H1 (cell line): Measurements from ENCODE around the gene ITGB2. TPM values are rescaled to one million over a fixed set of nuclear protein-coding genes. Genes with fewer than 3 reads are reported as not detected.

ENCODE experiments used
- CTCF ChIA-PET: fragments of 300-600 bp; sonication (Branson Sonifier 250); formaldehyde crosslinking; loops from one replicate; lab custom pipeline; 2021; ENCODE audit not compliant: partially characterized antibody; lab: Charles Lee
- POLR2A ChIA-PET: fragments of 300-600 bp; sonication (Branson Sonifier 250); formaldehyde crosslinking; loops from one replicate; lab custom pipeline; 2021; ENCODE audit warnings: inconsistent platforms; ENCODE audit not compliant: partially characterized antibody; lab: Charles Lee
- DNase-seq, 2 experiments: peaks; one replicate each; pipeline versions ENCODE4 v3.0.0 to v3.0.0-alpha.2; 2010 to 2022; ENCODE audit warnings: low spot score in 2 of 2, low read depth in 1 of 2, mixed read lengths in 1 of 2
- FAIRE-seq: peaks from 2 replicates; lab custom pipeline; 2011; peaks lifted over from hg19 to GRCh38; lab: Jason Lieb, UNC
- H2AFZ ChIP-seq: 2 replicates; pipeline ENCODE4 v1.8.1; 2012; ENCODE audit warnings: low read length, inconsistent platforms
- H2AK5ac ChIP-seq: 2 replicates; pipeline ENCODE4 v1.6.1; 2013; ENCODE audit warnings: low read depth, low read length
- H2BK120ac ChIP-seq: replicated peaks from 2 replicates; pipeline ENCODE3; 2013; ENCODE audit warnings: low read depth, low read length, inconsistent platforms
- H2BK12ac ChIP-seq: 2 replicates; pipeline ENCODE4 v1.6.1; 2013; ENCODE audit warnings: low read depth, low read length
- H2BK15ac ChIP-seq: 2 replicates; pipeline ENCODE4 v1.6.1; 2013; ENCODE audit warnings: low read length
- H2BK20ac ChIP-seq: 2 replicates; pipeline ENCODE4 v1.6.1; 2013; ENCODE audit warnings: low read length
- H2BK5ac ChIP-seq: 2 replicates; pipeline ENCODE4 v1.6.1; 2013; ENCODE audit warnings: low read depth, low read length
- H3K14ac ChIP-seq: 2 replicates; pipeline ENCODE4 v1.6.1; 2013; ENCODE audit warnings: inconsistent platforms; ENCODE audit not compliant: insufficient read length
- H3K18ac ChIP-seq: 2 replicates; pipeline ENCODE4 v1.6.1; 2013; ENCODE audit warnings: low read length; ENCODE audit errors: extremely low read depth
- H3K23ac ChIP-seq: 2 replicates; pipeline ENCODE4 v1.6.1; 2013; ENCODE audit warnings: inconsistent platforms; ENCODE audit not compliant: insufficient read length
- H3K23me2 ChIP-seq: 2 replicates; pipeline ENCODE4 v1.6.1; 2013; ENCODE audit warnings: low read depth, low read length
- H3K27ac ChIP-seq: 2 replicates; pipeline ENCODE4 v1.6.1; 2011; ENCODE audit warnings: low read depth, low read length, inconsistent platforms
- H3K27me3 ChIP-seq, 4 experiments: replicated peaks in 1 of 4; 1 replicate in 1 of 4; 2 replicates in 3 of 4; pipeline versions ENCODE4 v1.6.1 to v1.8.1; 2011 to 2013; ENCODE audit warnings: low read length in 3 of 4, mild to moderate bottlenecking in 3 of 4, inconsistent platforms in 2 of 4, mixed read lengths in 2 of 4, moderate library complexity in 1 of 4; ENCODE audit not compliant: control insufficient read depth in 3 of 4, insufficient read depth in 3 of 4; ENCODE audit errors: extremely low read depth in 1 of 4
- H3K36me3 ChIP-seq, 4 experiments: 2 replicates each; pipeline versions ENCODE4 v1.6.1 to v1.8.1; 2011 to 2013; ENCODE audit warnings: mild to moderate bottlenecking in 4 of 4, low read length in 3 of 4, moderate library complexity in 2 of 4, control low read depth in 1 of 4, inconsistent platforms in 1 of 4; ENCODE audit not compliant: insufficient read depth in 4 of 4, control insufficient read depth in 2 of 4
- H3K4ac ChIP-seq: replicated peaks from 2 replicates; pipeline ENCODE3; 2013; ENCODE audit warnings: low read length, low read depth, mixed read lengths, inconsistent platforms; ENCODE audit not compliant: insufficient read length
- H3K4me1 ChIP-seq, 4 experiments: replicated peaks in 1 of 4; 1 replicate in 1 of 4; 2 replicates in 3 of 4; pipeline versions ENCODE4 v1.6.1 to v1.8.1; 2011 to 2013; ENCODE audit warnings: low read length in 3 of 4, inconsistent platforms in 2 of 4, mixed read lengths in 1 of 4; ENCODE audit not compliant: insufficient read depth in 4 of 4, control insufficient read depth in 3 of 4
- H3K4me2 ChIP-seq, 2 experiments: 2 replicates each; pipeline versions ENCODE4 v1.6.1 to v1.8.1; 2011 to 2013; ENCODE audit warnings: low read depth in 2 of 2, low read length in 2 of 2, control low read depth in 1 of 2, inconsistent platforms in 1 of 2, mild to moderate bottlenecking in 1 of 2; ENCODE audit not compliant: insufficient read depth in 1 of 2
- H3K4me3 ChIP-seq, 4 experiments: fragments of 200-600, 300-600 bp in 1 of 4; sonication (generic), shearing (Covaris generic), sonication (Bioruptor Twin) in 1 of 4; 2 replicates each; pipeline versions ENCODE4 v1.5.1 to v1.8.1; 2011 to 2016; ENCODE audit warnings: low read length in 4 of 4, low read depth in 3 of 4, control low read depth in 2 of 4, inconsistent platforms in 2 of 4, mild to moderate bottlenecking in 2 of 4, mixed read lengths in 1 of 4, moderate library complexity in 1 of 4; ENCODE audit not compliant: insufficient read depth in 2 of 4; ENCODE audit errors: extremely low read depth in 1 of 4
- H3K56ac ChIP-seq: replicated peaks from 2 replicates; pipeline ENCODE3; 2013; ENCODE audit warnings: low read depth, mild to moderate bottlenecking, mixed read lengths, low read length, inconsistent platforms; ENCODE audit not compliant: insufficient read length
- H3K79me1 ChIP-seq: 2 replicates; pipeline ENCODE4 v1.6.1; 2013; ENCODE audit warnings: low read depth, low read length, control low read depth
- H3K79me2 ChIP-seq, 2 experiments: 2 replicates each; pipeline versions ENCODE4 v1.6.1 to v1.8.1; 2012 to 2013; ENCODE audit warnings: low read length in 2 of 2, mild to moderate bottlenecking in 2 of 2, inconsistent platforms in 1 of 2; ENCODE audit not compliant: insufficient read depth in 2 of 2, control insufficient read depth in 1 of 2
- H3K9ac ChIP-seq, 4 experiments: replicated peaks in 1 of 4; 1 replicate in 1 of 4; 2 replicates in 3 of 4; pipeline versions ENCODE4 v1.6.1 to v1.8.1; 2011 to 2013; ENCODE audit warnings: low read depth in 3 of 4, low read length in 3 of 4, control low read depth in 2 of 4, mild to moderate bottlenecking in 2 of 4, moderate library complexity in 2 of 4, inconsistent platforms in 1 of 4; ENCODE audit errors: extremely low read depth in 1 of 4
- H3K9me3 ChIP-seq, 2 experiments: 2 replicates each; pipeline versions ENCODE4 v1.6.1 to v1.8.1; 2012 to 2013; ENCODE audit warnings: mild to moderate bottlenecking in 2 of 2, moderate library complexity in 2 of 2, control low read depth in 1 of 2, inconsistent platforms in 1 of 2, low read depth in 1 of 2, low read length in 1 of 2, mixed read lengths in 1 of 2; ENCODE audit not compliant: insufficient read depth in 2 of 2
- H4K20me1 ChIP-seq, 2 experiments: replicated peaks in 1 of 2; 2 replicates each; pipeline versions ENCODE3 to v1.8.1; 2011 to 2013; ENCODE audit warnings: inconsistent platforms in 2 of 2, low read length in 2 of 2, mild to moderate bottlenecking in 1 of 2; ENCODE audit not compliant: insufficient read depth in 2 of 2, control insufficient read depth in 1 of 2
- H4K5ac ChIP-seq: 2 replicates; pipeline ENCODE4 v1.6.1; 2013; ENCODE audit warnings: low read length, low read depth, mixed read lengths, inconsistent platforms; ENCODE audit not compliant: insufficient read length
- H4K8ac ChIP-seq: 2 replicates; pipeline ENCODE4 v1.8.0; 2013; ENCODE audit warnings: mild to moderate bottlenecking, moderate library complexity, low read length, inconsistent platforms; ENCODE audit not compliant: insufficient read depth; ENCODE audit errors: extremely low read depth
- H4K91ac ChIP-seq: replicated peaks from 2 replicates; pipeline ENCODE3; 2013; ENCODE audit warnings: low read length, mixed read lengths, inconsistent platforms; ENCODE audit not compliant: insufficient read length
- ATF2 ChIP-seq: IDR thresholded peaks from 2 replicates; pipeline ENCODE4 v1.6.1; 2012; ENCODE audit warnings: low read length, inconsistent platforms
- BRCA1 ChIP-seq: IDR thresholded peaks from 2 replicates; pipeline ENCODE4 v1.6.1; 2012; ENCODE audit warnings: low read depth, low read length, improper control_type of control experiment
- CHD1 ChIP-seq: IDR thresholded peaks from 2 replicates; pipeline ENCODE4 v1.6.1; 2012; ENCODE audit warnings: low read depth, low read length, improper control_type of control experiment
- HDAC2 ChIP-seq, 2 experiments: fragments of 300-600 bp in 1 of 2; sonication (generic) in 1 of 2; IDR thresholded peaks; 2 replicates each; pipeline ENCODE4 v1.6.1; 2011 to 2012; ENCODE audit warnings: low read depth in 2 of 2, low read length in 2 of 2, mild to moderate bottlenecking in 2 of 2, moderate library complexity in 2 of 2, borderline replicate concordance in 1 of 2, inconsistent platforms in 1 of 2
- HDAC6 ChIP-seq: IDR thresholded peaks from one replicate; pipeline ENCODE4 v1.7.1; 2012; ENCODE audit warnings: low read depth, mild to moderate bottlenecking, inconsistent platforms, low read length, moderate library complexity
- NANOG ChIP-seq: IDR thresholded peaks from 2 replicates; pipeline ENCODE4 v1.6.1; 2011; ENCODE audit warnings: low read length, low read depth, mild to moderate bottlenecking, inconsistent platforms; ENCODE audit not compliant: insufficient read depth, poor library complexity, severe bottlenecking
- NRF1 ChIP-seq: IDR thresholded peaks from 2 replicates; pipeline ENCODE4 v1.6.1; 2011; ENCODE audit warnings: mild to moderate bottlenecking, low read depth, low read length, improper control_type of control experiment
- PHF8 ChIP-seq: fragments of 200-600 bp; sonication (generic); conservative IDR thresholded peaks from 2 replicates; pipeline ENCODE4 v1.7.1; 2012; ENCODE audit warnings: low read depth, mild to moderate bottlenecking, inconsistent platforms, low read length, moderate library complexity
- RFX5 ChIP-seq: IDR thresholded peaks from 2 replicates; pipeline ENCODE4 v1.6.1; 2011; ENCODE audit warnings: low read depth, low read length, improper control_type of control experiment, borderline replicate concordance
- RXRA ChIP-seq: IDR thresholded peaks from 2 replicates; pipeline ENCODE4 v1.6.1; 2011; ENCODE audit warnings: low read depth, mild to moderate bottlenecking, low read length, moderate library complexity; ENCODE audit not compliant: insufficient read depth
- SIRT6 ChIP-seq: IDR thresholded peaks from one replicate; pipeline ENCODE4 v1.7.1; 2012; ENCODE audit warnings: low read length, inconsistent platforms
- SIX5 ChIP-seq: IDR thresholded peaks from 2 replicates; pipeline ENCODE4 v1.6.1; 2011; ENCODE audit warnings: mild to moderate bottlenecking, low read depth, low read length
- SRF ChIP-seq: IDR thresholded peaks from 2 replicates; pipeline ENCODE4 v1.6.1; 2011; ENCODE audit warnings: mild to moderate bottlenecking, low read depth, low read length, moderate library complexity
- WGBS, 2 experiments: shearing (Covaris generic) in 1 of 2; methylation state at CpG; one replicate each; pipeline versions ENCODE4 v1.1.6 to v1.1.7; 2013 to 2015; ENCODE audit warnings: low lambda C conversion rate in 2 of 2, mixed read lengths in 2 of 2, inconsistent platforms in 1 of 2, low coverage in 1 of 2, missing lambda C conversion rate in 1 of 2; ENCODE audit not compliant: insufficient replicate concordance in 2 of 2, insufficient coverage in 1 of 2, insufficient read length in 1 of 2; ENCODE audit errors: extremely low coverage in 1 of 2, missing lambda C conversion rate in 1 of 2; 5-methylcytosine and 5-hydroxymethylcytosine counted together
- polyA plus RNA-seq, 7 experiments: library from polyadenylated mRNA; depleted of rRNA in 3 of 7; stranded (reverse) in 5 of 7; unstranded in 2 of 7; fragments of >200 nt in 5 of 7; fragments of 200-250 nt in 2 of 7; gene quantifications; 1 replicate in 5 of 7; 2 replicates in 1 of 7; 4 replicates in 1 of 7; pipeline versions ENCODE4 v1.2.1 to v1.2.3, GENCODE V29; 2011 to 2013; ENCODE audit warnings: missing spikeins in 2 of 7, mixed read lengths in 2 of 7
- total RNA-seq: library from RNA; stranded (reverse); fragmentation: NEBNext Ultra II Directional; extraction: Animal tissue kit (Norgen Biotek cat#: 25700); gene quantifications from 2 replicates; pipeline ENCODE4 v1.2.1, GENCODE V29; 2021

Gene ITGB2
- total and polyA plus RNA-seq, 2 of the 8 experiments (the other 6 are each of a cell fraction or from before 2014, with no cell fraction given) = 0.24 to 0.63 TPM

- Histone ChIP-seq H3K27ac (no peak overlapping the region), H4K5ac (no peak overlapping the region), H3K9ac (no peak overlapping the region), H2AK5ac (no peak overlapping the region), H2BK20ac (no peak overlapping the region), H3K27me3 (0 out of 7 replicates have a peak, but pooled peaks cover 0 to 3% (median 0%) of the 10 kb centered on the region in 4 experiments), H3K4ac (no peak overlapping the region), H3K23me2 (no peaks in the 10 kb centered on the region), H3K56ac (no peak overlapping the region), H2BK12ac (no peak overlapping the region), H4K8ac (no peak overlapping the region), H3K79me1 (no peaks in the 10 kb centered on the region), H3K23ac (no peak overlapping the region), H3K18ac (no peak overlapping the region), H2BK5ac (no peak overlapping the region), H3K36me3 (no peaks in the 10 kb centered on the region), H3K79me2 (no peaks in the 10 kb centered on the region), H3K4me3 (no peak overlapping the region), H3K4me2 (no peak overlapping the region), H3K4me1 (no peaks in the 10 kb centered on the region), H2AFZ (no peak overlapping the region), H3K9me3 (no peaks in the 10 kb centered on the region), H4K91ac (no peak overlapping the region), H4K20me1 (no peaks in the 10 kb centered on the region), H2BK15ac (no peak overlapping the region), H3K14ac (no peak overlapping the region), H2BK120ac (no peak overlapping the region)
- POLR2A ChIA-PET = interaction anchor here (1.9 kb wide), 1 partner anchor 9 kb away, joined by 11 read pairs; the partner anchor contains the start of gene PTTG1IP
- 90% methylated on average over 10 of the region's 11 CpGs; no CpG with 5 or more reads in 1 of the 2 experiments for WGBS, 2 experiments
- DNase-seq (no peak), FAIRE-seq (no peak)
- CTCF ChIA-PET = interaction anchor here (1.2 to 4.4 kb wide), 4 partner anchors 10 to 67 kb away, joined by 3 to 43 read pairs (median 4); no protein-coding TSS in a partner anchor
- TF ChIP-seq HDAC2 (IDR thresholded peaks at IDR 0.05; ENCODE audit: borderline replicate concordance in 1 of 2, low read depth in 2 of 2, low read length in 2 of 2) (no peak), NRF1 (no peak), CHD1 (no peak), SRF (no peak), HDAC6 (no peak), SIX5 (no peak), RXRA (no peak), ATF2 (no peak), PHF8 (no peak), RFX5 (no peak), NANOG (no peak), SIRT6 (no peak), BRCA1 (no peak)
These were observed 37.4 kb downstream of the ITGB2 start for GRCh38 chr21:44883250-44883649.
